GM19467 (cell line): ENCODE results near the gene UBE4B.

Experiments
- ATAC-seq: cut with Tn5 transposase; IDR thresholded peaks from one replicate; pipeline ENCODE4 v1.9.1; 2021; ENCODE audit warnings: mild to moderate bottlenecking, moderate library complexity; ENCODE audit not compliant: unreplicated experiment

The UBE4B gene

GRCh38 chr1:10033359-10033845, 644 bp downstream of the UBE4B start:
- ATAC-seq: no peak

GRCh38 chr1:10042746-10043145, 10.0 kb downstream of the UBE4B start:
- no peak for ATAC-seq

GRCh38 chr1:10045480-10046355, 13.0 kb downstream of the UBE4B start:
- ATAC-seq: no peak

- no peak for ATAC-seq
Measured at GRCh38 chr1:10046356-10047085, 13.8 kb downstream of the UBE4B start.

- no peak for ATAC-seq
Measured at GRCh38 chr1:10048601-10049000, 15.8 kb downstream of the UBE4B start.

- ATAC-seq: no peak
Measured at GRCh38 chr1:10050611-10051010, 17.9 kb downstream of the UBE4B start.

- ATAC-seq: no peak
Measured at GRCh38 chr1:10051656-10052055, 18.9 kb downstream of the UBE4B start.

GRCh38 chr1:10052347-10052746, 19.6 kb downstream of the UBE4B start:
- no peak for ATAC-seq

- no peak for ATAC-seq
Measured at GRCh38 chr1:10054465-10054864, 21.7 kb downstream of the UBE4B start.

GRCh38 chr1:10056599-10056987, 23.8 kb downstream of the UBE4B start:
- ATAC-seq: no peak

- ATAC-seq: no peak
Measured at GRCh38 chr1:10057343-10057742, 24.6 kb downstream of the UBE4B start.

GRCh38 chr1:10057796-10058195, 25.0 kb downstream of the UBE4B start:
- no peak for ATAC-seq

- no peak for ATAC-seq
Measured at GRCh38 chr1:10059342-10059718, 26.6 kb downstream of the UBE4B start.

GRCh38 chr1:10060311-10061100, 27.7 kb downstream of the UBE4B start:
- no peak for ATAC-seq

- no peak for ATAC-seq
Measured at GRCh38 chr1:10061276-10061675, 28.5 kb downstream of the UBE4B start.

- ATAC-seq: no peak
Measured at GRCh38 chr1:10063878-10064277, 31.1 kb downstream of the UBE4B start.

- ATAC-seq: no peak
Measured at GRCh38 chr1:10064416-10065343, 31.9 kb downstream of the UBE4B start.

GRCh38 chr1:10065344-10065685, 32.6 kb downstream of the UBE4B start:
- no peak for ATAC-seq

- no peak for ATAC-seq
Measured at GRCh38 chr1:10065760-10066159, 33.0 kb downstream of the UBE4B start.

- no peak for ATAC-seq
Measured at GRCh38 chr1:10068605-10069294, 36.0 kb downstream of the UBE4B start.
